ENCODE measurements around the gene KCNIP4.
A peak's percentile ranks its signal among the peaks of the same experiment; 100 is the strongest.

Gene KCNIP4

DNA sequence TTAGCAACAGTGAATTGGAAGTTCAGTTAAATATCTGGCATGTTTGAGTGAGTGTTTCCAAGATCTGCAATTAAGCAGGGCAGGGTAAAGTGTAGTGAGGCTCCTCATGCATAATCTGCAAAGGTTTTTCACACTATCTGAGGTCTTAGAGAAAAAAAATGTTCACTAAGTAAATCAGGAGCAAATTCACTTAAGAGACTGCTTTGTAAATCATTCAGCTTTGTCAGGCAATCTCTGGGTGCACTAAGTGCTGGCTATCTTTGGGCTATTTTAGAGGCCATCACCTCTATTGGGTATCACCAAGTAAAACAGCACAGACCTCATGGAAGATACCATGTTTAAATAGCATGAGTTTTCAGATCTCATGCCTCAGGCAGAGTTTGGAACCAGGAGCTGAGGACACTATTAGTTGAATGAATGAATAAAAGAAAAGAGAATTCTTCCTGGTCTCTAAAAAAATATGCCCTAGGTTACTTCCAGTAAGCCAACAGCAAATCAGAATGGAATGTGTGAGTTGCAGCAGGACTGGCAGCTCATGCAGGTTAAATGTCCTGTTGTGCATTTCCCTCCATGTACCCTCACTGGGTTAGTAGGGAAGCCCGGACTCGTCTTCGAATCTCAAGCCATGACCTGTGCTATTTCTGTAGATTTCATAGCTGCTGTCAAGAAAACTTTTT is 195.3 kb downstream of the KCNIP4 start:
- H3K4me3 ChIP-seq (ENCODE audit: control insufficient read depth, low read depth, low read length) = no peak overlapping the region
- TF ChIP-seq CTCF (IDR thresholded peaks at IDR 0.05; ENCODE audit: control insufficient read depth, insufficient read depth, low read depth, low read length, missing control alignments) = no peak
- no peak for DNase-seq (ENCODE audit: low read depth)

DNA sequence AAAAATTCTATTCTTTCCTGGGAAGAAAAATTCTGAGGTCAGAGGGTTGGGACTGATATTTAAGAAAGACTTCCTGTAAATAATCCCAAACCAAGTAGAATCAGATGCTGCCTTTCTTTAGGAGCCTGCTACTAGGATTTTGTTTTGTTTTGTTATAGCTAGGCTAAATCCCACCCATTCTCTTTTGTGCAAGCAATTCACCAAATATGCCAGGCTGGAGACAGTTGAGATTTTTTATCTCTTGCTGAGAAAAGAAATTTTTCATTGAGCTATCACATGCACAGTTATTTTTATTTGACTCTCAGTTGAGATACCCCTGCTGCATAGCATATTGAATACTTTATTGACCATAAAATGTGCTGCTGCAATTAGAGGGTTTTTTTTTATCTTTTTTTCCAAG is 196.0 kb downstream of the KCNIP4 start:
- DNase-seq (ENCODE audit: low read depth) = no peak
- no peak for TF ChIP-seq CTCF (IDR thresholded peaks at IDR 0.05; ENCODE audit: control insufficient read depth, insufficient read depth, low read depth, low read length, missing control alignments)

GRCh38 chr4:21749924-21750323 is 198.6 kb downstream of the KCNIP4 start:
- TF ChIP-seq CTCF (IDR thresholded peaks at IDR 0.05; ENCODE audit: control insufficient read depth, insufficient read depth, low read depth, low read length, missing control alignments) = no peak
- H3K4me3 ChIP-seq (ENCODE audit: control insufficient read depth, low read depth, low read length) = no peak overlapping the region
- DNase-seq (ENCODE audit: low read depth) = no peak

More for the DNA sequence above, 196.0 kb downstream of the KCNIP4 start:
- H3K4me3 ChIP-seq (ENCODE audit: control insufficient read depth, low read depth, low read length) = no peak overlapping the region

DNA sequence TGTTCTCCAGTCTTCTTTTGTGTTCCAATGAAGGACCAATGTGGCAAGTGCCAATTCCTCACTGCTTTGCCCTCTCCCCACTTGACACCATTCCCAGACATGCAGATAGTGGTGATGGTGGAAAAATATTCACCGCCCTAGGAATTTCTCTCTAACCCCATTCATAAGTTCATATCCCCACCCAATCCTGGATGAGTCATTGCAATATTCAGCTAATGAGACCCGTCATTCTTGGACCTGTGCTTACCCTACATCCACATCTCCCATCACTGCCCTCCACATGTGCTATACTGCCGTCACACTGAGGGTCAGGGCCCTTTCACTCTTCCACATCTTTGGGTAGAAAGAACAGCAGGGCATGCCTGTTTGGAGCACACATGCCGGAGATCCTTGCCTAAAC is 199.2 kb downstream of the KCNIP4 start:
- H3K4me3 ChIP-seq (ENCODE audit: control insufficient read depth, low read depth, low read length) = no peak overlapping the region
- TF ChIP-seq CTCF (IDR thresholded peaks at IDR 0.05; ENCODE audit: control insufficient read depth, insufficient read depth, low read depth, low read length, missing control alignments) = no peak
- DNase-seq (ENCODE audit: low read depth) = no peak

DNA sequence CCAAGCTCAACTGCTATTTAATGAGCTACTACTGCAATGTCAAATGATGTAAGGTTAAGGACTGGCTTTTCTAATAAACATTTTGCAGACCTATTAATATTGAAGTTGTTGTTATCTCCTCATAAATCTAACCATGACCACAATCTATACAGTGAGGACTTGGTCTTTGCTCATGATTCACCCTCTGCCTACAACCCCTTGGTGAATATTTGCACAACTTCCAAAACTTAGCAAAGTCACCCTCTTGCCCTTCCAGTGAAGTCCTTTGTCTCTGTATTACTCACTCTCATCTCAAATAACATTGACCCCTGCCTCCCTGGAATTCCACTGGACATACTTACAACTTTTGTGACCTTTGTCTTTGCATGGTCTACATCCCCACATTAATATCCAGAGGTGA is 204.5 kb downstream of the KCNIP4 start:
- TF ChIP-seq CTCF (IDR thresholded peaks at IDR 0.05; ENCODE audit: control insufficient read depth, insufficient read depth, low read depth, low read length, missing control alignments) = no peak
- no peak overlapping the region for H3K4me3 ChIP-seq (ENCODE audit: control insufficient read depth, low read depth, low read length)
- DNase-seq (ENCODE audit: low read depth) = no peak

DNA sequence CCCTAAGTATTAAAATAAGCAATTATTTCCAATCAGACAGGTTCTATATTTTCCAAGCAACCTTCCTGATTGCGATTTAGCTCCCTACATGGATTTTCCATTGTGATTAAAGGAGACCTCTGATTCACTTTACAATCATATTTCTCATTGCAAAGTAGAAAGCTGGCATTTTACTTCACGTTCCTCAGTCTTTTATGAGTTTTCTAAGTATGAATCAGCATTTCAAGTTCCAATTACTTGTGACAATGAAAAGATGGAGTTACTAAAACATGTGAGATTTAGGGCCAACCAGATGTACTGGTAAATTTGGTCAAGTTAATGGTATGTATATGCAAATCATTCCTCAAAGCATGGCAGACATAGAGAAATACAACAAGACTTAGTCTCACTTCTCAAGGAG is 206.2 kb downstream of the KCNIP4 start:
- DNase-seq (ENCODE audit: low read depth) = peak; percentile 58
- TF ChIP-seq CTCF (IDR thresholded peaks at IDR 0.05; ENCODE audit: control insufficient read depth, insufficient read depth, low read depth, low read length, missing control alignments) = no peak
- H3K4me3 ChIP-seq (ENCODE audit: control insufficient read depth, low read depth, low read length) = no peak overlapping the region

Measured in AG09309 (cell line).